ENCODE results near the gene NFIA.

DNA sequence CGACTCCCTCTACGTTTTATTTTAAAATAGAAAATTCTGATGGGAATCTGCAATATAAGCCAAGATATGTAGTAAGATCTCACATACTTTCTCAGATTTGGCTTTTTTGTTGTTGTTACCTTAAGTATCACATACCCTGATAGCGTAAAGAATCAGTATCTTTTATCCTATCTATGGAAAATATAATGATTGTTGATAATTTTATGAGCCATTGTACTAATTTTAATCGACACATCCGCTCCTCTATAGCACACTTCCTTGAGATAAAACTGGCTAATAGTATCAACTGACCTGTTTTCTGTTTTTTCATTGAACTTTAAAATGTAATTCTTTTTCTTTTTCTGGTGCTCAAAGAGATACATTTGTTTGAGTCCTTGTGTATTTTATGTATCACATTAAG, 118.7 kb downstream of the NFIA start:
- TF ChIP-seq, protein P1, sequence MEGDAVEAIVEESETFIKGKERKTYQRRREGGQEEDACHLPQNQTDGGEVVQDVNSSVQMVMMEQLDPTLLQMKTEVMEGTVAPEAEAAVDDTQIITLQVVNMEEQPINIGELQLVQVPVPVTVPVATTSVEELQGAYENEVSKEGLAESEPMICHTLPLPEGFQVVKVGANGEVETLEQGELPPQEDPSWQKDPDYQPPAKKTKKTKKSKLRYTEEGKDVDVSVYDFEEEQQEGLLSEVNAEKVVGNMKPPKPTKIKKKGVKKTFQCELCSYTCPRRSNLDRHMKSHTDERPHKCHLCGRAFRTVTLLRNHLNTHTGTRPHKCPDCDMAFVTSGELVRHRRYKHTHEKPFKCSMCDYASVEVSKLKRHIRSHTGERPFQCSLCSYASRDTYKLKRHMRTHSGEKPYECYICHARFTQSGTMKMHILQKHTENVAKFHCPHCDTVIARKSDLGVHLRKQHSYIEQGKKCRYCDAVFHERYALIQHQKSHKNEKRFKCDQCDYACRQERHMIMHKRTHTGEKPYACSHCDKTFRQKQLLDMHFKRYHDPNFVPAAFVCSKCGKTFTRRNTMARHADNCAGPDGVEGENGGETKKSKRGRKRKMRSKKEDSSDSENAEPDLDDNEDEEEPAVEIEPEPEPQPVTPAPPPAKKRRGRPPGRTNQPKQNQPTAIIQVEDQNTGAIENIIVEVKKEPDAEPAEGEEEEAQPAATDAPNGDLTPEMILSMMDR (IDR thresholded peaks at IDR 0.05), result no peak
- no peak for TF ChIP-seq EZH2 (IDR thresholded peaks at IDR 0.05; ENCODE audit: borderline replicate concordance, insufficient read depth, low read depth, low read length, poor library complexity, severe bottlenecking)

Measured in B cell (primary cell).